ENCODE data around the gene C2orf68.
A peak's percentile ranks its signal among the peaks of the same experiment; 100 is the strongest.

The C2orf68 gene

DNA sequence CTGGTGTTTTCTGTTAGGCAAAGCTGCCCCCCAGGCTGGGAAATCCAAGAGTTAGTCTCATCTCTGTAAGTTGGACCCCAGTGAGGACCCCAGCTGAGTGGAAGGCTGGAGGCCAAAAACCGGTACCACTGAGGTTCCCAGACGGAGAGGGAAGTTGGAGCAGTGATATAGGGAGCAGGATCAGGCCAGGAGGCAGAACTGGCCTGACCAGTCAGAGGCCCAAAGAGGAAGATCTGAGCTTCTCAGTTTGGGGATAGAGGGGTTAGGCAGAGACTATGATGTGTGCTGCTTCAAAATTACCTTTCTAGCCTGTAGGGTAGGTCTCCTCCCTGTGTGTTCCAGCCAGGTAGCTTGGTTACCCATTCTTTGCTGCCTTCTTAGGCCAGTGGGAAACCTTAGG, 20.9 kb downstream of the C2orf68 start:
- peaks cover 18% of the 10 kb centered on the region for H3K36me3 Mint-ChIP-seq (ENCODE audit: insufficient read depth)
- ATAC-seq (replicated peaks) (no peak), DNase-seq (no peak)
- no peaks in the 10 kb centered on the region for H3K27me3 Mint-ChIP-seq
- no peak overlapping the region for H3K27ac Mint-ChIP-seq
- H3K4me3 Mint-ChIP-seq, result no peak overlapping the region
- no peaks in the 10 kb centered on the region for H3K9me3 Mint-ChIP-seq
- H3K4me1 Mint-ChIP-seq (ENCODE audit: low read depth in 2 of 2), result peaks cover 28 to 44% of the 10 kb centered on the region in 2 donors

DNA sequence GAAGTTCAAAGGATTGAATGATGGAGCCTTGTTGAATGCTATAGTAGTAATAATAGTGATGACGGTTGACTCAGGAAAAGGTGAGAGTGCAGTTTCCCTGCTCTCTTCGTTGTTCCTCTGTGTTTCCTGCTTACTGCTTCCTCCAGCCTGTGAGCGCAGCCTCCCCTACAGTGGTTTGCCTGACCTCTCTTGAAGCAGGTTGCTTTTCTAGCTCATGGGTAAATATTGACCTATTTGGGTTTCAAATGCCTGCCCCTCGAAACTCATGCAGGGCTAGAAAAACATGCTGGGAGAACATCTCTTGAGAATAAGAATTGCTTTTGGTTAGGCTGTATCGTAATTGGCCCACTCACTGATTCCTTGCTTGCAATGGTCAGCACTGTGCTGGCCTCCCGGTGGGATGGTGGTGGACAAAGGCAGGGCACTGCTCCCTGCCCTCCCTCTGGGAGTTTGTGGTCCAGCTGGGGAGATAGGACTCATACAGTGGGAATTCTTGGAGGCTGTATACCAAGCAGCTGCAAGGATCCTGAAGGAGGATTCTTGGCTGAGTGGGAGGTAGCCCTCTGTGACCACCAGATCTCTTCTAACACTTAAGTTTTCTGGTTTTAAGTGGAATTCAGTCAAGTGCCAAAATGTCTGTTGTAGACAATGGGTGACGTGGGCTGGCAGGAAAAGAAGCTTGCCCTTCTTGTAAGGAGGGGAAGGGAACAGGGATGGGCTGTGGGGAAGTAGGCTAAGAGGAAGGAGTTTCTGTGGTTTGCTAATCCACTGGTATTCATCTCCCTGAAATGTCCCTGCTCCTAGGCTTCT, 21.7 kb downstream of the C2orf68 start:
- DNase-seq (no peak), ATAC-seq (replicated peaks) (no peak)
- Mint-ChIP-seq H3K27ac (peak overlapping the region in 1 of 2 donors; percentile 81), H3K4me1 (ENCODE audit: low read depth in 2 of 2) (peaks cover 28 to 45% of the 10 kb centered on the region in 2 donors), H3K36me3 (ENCODE audit: insufficient read depth) (peaks cover 10% of the 10 kb centered on the region), H3K9me3 (no peaks in the 10 kb centered on the region), H3K27me3 (no peaks in the 10 kb centered on the region), H3K4me3 (no peak overlapping the region)

DNA sequence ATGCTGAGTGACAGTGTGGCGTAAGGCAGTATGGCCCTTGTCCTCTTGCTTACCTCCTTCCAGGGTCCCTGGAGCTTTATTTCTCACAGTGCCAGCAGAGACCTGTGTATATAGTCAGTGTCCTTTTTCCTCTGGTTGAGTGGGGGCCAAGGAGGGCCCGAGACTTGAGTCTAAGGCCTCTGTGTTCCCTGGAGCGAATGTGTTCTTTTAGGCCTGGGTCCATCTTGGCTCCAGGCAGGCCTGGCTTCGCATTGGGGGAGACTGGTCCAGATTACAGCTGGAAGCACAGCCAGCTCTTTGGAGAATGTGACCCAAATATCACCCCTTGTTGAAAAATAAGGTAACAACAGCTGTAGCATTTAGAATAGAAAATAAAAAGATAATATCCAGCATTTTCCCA, 22.7 kb downstream of the C2orf68 start:
- no peak overlapping the region for H3K4me3 Mint-ChIP-seq
- DNase-seq (no peak), ATAC-seq (replicated peaks) (no peak)
- peaks cover 6% of the 10 kb centered on the region for H3K36me3 Mint-ChIP-seq (ENCODE audit: insufficient read depth)
- peaks cover 23 to 42% of the 10 kb centered on the region in 2 donors for H3K4me1 Mint-ChIP-seq (ENCODE audit: low read depth in 2 of 2)
- H3K27me3 Mint-ChIP-seq, result no peaks in the 10 kb centered on the region
- H3K9me3 Mint-ChIP-seq, result no peaks in the 10 kb centered on the region
- H3K27ac Mint-ChIP-seq, result peak overlapping the region in 1 of 2 donors; percentile 10

DNA sequence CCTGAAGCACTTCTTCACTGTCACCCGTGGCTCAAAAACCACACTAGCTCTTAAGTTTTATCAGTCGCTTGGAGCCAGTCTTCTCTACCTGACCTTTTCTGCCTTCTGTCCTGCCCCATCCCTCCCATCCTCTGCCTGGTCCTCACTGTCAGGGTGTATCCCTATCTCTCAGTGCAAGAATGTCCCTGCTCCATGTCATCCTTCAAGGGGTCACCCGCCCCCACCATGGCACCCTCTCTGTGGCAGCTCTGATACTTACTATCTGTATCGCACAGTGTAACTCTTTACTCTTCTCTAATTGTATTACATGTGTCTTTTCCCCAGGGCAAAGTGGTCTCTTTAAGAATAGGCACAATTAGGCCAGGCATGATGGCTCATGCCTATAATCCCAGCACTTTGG, 23.2 kb downstream of the C2orf68 start:
- no peak overlapping the region for H3K4me3 Mint-ChIP-seq
- no peaks in the 10 kb centered on the region for H3K9me3 Mint-ChIP-seq
- DNase-seq (no peak), ATAC-seq (replicated peaks) (no peak)
- peaks cover 6% of the 10 kb centered on the region for H3K36me3 Mint-ChIP-seq (ENCODE audit: insufficient read depth)
- peak overlapping the region; percentile 13 to 70 for H3K27ac Mint-ChIP-seq
- peaks cover 21 to 39% of the 10 kb centered on the region in 2 donors for H3K4me1 Mint-ChIP-seq (ENCODE audit: low read depth in 2 of 2)
- no peaks in the 10 kb centered on the region for H3K27me3 Mint-ChIP-seq

DNA sequence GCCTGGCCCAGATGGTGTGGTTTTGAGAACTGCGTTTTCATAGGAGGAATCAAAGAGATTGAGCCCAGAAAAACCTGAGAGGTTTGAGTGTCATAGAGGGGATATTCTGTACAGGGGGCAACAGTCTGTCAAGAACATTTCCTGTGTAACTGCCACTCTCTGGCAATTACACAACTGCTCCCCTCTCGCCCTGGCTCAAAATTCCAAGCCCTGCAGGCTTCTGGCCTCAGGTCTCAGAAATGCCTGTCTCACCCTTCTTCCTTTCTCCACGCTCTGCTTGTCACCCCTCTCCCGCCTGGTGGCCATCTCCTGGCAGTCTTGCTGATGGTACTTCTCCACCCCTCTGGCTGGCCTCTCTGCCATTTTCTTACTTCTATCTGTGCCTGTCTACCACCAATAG, 23.6 kb downstream of the C2orf68 start:
- peaks cover 6% of the 10 kb centered on the region for H3K36me3 Mint-ChIP-seq (ENCODE audit: insufficient read depth)
- no peaks in the 10 kb centered on the region for H3K9me3 Mint-ChIP-seq
- no peaks in the 10 kb centered on the region for H3K27me3 Mint-ChIP-seq
- no peak for DNase-seq
- H3K4me3 Mint-ChIP-seq, result no peak overlapping the region
- peaks cover 25 to 40% of the 10 kb centered on the region in 2 donors for H3K4me1 Mint-ChIP-seq (ENCODE audit: low read depth in 2 of 2)
- H3K27ac Mint-ChIP-seq, result peak overlapping the region; percentile 13 to 70
- ATAC-seq (replicated peaks), result no peak

DNA sequence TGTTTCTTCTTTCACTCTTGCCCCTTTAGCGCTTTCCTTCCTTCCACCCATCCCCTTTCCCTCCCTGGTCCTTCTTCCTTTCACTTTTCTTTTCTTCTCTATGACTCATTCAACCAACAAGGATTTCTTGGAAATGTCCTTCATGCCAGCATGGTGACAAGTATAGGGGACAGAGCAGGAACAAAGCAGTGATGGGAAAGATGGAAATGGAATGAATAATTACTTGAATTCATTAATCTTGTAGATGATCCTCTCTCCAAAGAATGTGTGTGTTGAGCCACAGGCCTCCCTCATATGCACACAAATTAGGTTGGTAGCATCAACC, 26.1 kb downstream of the C2orf68 start:
- Mint-ChIP-seq H3K27me3 (no peaks in the 10 kb centered on the region), H3K4me1 (ENCODE audit: low read depth in 2 of 2) (peaks cover 31 to 41% of the 10 kb centered on the region in 2 donors), H3K4me3 (peak overlapping the region; percentile 78 to 85), H3K27ac (peak overlapping the region; percentile 89 to 90), H3K9me3 (no peaks in the 10 kb centered on the region), H3K36me3 (ENCODE audit: insufficient read depth) (peaks cover 6% of the 10 kb centered on the region)
- DNase-seq (no peak), ATAC-seq (replicated peaks) (no peak)

DNA sequence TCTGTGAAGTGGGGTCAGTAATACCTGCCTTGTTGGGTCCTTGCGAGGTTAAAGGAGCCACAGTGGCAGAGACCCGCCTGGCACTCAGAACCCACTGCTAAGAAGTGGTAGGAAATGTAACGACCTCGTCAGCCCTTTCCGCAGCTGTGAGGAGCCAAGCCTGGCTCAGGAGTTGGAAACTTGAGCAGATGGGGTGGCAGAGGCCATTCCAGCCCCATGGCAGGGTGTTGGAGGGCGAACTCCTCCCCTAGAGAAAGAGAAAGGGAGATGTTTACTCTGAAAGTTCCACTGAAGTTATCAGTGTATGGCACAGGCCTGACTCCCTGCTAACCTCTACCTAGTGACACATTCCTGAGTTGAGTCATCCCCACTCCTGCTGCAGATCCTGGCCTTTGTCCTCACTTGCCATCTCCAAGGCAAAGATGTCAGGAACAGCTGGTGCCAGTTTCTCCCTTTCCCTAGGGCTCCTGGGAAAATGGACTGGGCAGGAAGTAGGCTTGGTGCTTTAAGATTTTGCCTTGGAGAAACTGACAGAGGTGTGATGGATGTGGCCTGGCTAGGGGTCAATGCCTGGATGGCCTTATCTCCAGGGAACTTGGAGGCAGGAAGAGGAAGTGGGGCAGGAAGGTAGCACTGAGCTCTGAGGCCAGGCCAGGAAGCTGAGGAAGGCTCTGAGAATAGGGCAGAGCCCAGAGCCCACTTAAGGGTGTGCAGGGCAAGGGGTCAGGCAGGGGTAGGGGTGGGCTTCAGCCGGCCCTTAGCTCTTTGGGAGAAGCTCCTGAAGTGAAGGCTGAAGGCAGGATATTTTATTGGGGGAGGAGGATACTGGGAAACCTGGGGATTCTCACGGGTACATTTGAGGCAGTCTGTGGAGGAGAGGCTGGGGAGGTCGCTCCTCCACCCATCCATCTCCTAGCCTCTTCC, 26.7 kb downstream of the C2orf68 start:
- Mint-ChIP-seq H3K27me3 (no peaks in the 10 kb centered on the region), H3K27ac (peak overlapping the region; percentile 89 to 90), H3K4me3 (peak overlapping the region; percentile 78 to 85), H3K9me3 (no peaks in the 10 kb centered on the region), H3K36me3 (ENCODE audit: insufficient read depth) (peaks cover 4% of the 10 kb centered on the region), H3K4me1 (ENCODE audit: low read depth in 2 of 2) (peaks cover 33 to 40% of the 10 kb centered on the region in 2 donors)
- peak; percentile 50 for ATAC-seq (replicated peaks)
- DNase-seq, result peak in 1 of 3 experiments; percentile 18

DNA sequence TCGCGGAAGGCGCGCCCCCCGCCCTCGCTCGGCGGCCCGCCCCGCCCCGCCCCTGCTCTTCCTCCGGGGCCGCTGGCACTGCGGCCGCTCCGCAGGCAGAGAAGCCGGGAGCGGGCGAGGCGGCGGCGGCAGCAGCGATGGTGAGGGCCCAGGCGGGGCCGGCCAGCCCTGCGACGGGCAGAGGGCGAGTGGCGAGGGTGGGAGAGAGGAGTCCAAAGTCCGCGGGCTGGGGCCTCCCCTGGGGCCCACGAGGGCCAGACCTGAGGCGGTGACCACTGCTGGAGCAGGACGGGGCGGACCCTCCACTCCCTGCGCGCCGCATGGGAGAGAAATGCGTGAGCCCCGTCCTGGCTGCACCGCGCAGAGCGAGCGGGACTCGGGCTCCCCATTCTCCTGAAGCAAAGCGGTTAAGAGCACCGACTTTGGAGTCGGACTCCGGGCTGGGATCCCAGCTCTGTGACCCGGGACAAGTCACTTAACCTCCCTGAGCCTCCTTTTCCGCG, 27.5 kb downstream of the C2orf68 start, which contains the start of gene VAMP5:
VAMP5 (plus strand) TSS at position 78 of the 503 bp plus-strand sequence; CDS start at position 138, 60 bp downstream.
- H3K4me1 Mint-ChIP-seq (ENCODE audit: low read depth in 2 of 2), result peaks cover 39 to 43% of the 10 kb centered on the region in 2 donors
- peaks cover 8% of the 10 kb centered on the region for H3K36me3 Mint-ChIP-seq (ENCODE audit: insufficient read depth)
- peak within 1 kb of the TSS; percentile 78 to 85 for H3K4me3 Mint-ChIP-seq
- no peaks in the 10 kb centered on the region for H3K27me3 Mint-ChIP-seq
- peak; percentile 69 for ATAC-seq (replicated peaks)
- no peaks in the 10 kb centered on the region for H3K9me3 Mint-ChIP-seq
- peak within 1 kb of the TSS; percentile 89 to 90 for H3K27ac Mint-ChIP-seq
- peak in 1 of 3 experiments; percentile 15 for DNase-seq

DNA sequence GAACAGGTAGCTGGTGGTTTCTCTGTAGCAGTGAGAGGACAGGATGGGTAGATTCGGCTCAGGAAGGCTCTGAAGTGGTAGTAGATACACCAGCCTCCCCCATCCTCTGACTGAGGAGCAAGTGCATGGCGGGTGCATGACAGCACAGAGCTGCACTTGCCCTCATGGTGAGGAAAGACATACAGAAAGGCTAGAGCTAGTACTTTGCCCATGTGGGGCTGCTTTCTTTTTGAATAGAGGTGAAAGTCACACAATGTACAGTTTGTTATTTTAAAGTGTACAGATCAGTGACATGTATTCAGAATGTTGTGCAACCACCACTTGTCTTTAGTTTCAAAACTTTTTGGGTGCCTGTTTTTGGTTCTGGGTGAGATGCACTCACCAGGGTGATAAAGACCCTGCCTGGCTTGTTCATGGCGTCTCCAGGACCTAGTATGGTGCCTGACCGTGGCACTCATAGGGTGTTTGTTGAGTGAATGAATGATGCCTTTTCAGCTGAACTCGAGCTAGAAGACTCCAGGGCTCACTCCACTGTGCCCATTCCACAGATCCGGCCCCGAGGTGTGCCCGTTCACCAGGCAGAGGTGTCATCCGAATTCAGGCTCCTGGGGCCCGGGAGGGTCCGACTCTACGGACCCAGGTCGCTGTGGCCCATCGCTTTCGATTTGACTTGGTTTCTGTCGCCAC, 28.1 kb downstream of the C2orf68 start:
- Mint-ChIP-seq H3K9me3 (no peaks in the 10 kb centered on the region), H3K36me3 (ENCODE audit: insufficient read depth) (peaks cover 11% of the 10 kb centered on the region), H3K27ac (peak overlapping the region; percentile 86 to 89), H3K4me3 (peak overlapping the region; percentile 78 to 85), H3K4me1 (ENCODE audit: low read depth in 2 of 2) (peaks cover 42 to 48% of the 10 kb centered on the region in 2 donors), H3K27me3 (no peaks in the 10 kb centered on the region)
- peak; percentile 44 for ATAC-seq (replicated peaks)
- DNase-seq, result peak in 1 of 3 experiments; percentile 23

DNA sequence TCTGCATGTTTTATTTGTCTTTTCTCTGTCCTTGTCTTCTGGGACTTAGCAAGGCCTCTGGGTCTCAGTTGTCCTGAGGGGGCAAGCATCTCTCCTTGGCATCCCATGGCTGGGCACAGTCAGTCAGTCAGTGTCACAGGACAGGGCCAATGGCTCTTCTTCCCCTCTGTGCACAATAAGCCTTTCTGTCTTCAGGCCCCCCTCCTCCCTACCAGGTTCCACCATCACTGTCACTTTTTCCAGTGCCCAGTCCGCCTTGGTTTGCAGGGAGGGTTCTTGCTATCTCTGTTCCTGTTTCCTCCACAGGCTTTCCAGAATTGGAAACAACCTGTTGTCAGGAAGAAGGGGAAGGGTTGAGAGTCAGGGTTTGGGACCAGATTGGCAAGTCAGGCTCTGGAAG, 29.4 kb downstream of the C2orf68 start:
- ATAC-seq (replicated peaks) (no peak), DNase-seq (no peak)
- Mint-ChIP-seq H3K27me3 (no peaks in the 10 kb centered on the region), H3K4me3 (no peak overlapping the region), H3K9me3 (no peaks in the 10 kb centered on the region), H3K4me1 (ENCODE audit: low read depth in 2 of 2) (peaks cover 49 to 54% of the 10 kb centered on the region in 2 donors), H3K27ac (peak overlapping the region in 1 of 2 donors; percentile 86), H3K36me3 (ENCODE audit: insufficient read depth) (peaks cover 15% of the 10 kb centered on the region)

DNA sequence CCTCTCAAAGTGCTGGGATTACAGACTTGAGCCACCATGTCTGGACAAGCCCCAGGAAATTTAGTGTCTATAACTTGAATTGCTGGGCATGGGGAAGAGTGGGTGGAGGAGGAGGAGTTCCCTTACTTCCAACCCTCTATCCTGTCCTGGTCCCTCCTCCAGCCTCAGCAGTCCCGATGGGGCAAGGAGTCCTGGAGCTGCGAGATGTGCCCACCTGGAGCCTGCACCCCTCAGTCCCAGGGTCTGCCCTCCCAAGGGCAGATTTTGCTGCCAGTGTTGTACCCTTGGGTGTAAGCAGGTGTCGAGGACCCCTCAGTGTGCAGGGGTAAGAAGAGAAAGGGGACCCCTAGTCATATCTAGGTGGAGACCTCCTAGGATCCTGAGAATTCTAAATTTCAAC, 31.7 kb downstream of the C2orf68 start:
- peaks cover 15% of the 10 kb centered on the region for H3K36me3 Mint-ChIP-seq (ENCODE audit: insufficient read depth)
- no peaks in the 10 kb centered on the region for H3K9me3 Mint-ChIP-seq
- H3K27ac Mint-ChIP-seq, result peak overlapping the region; percentile 16 to 51
- ATAC-seq (replicated peaks) (no peak), DNase-seq (no peak)
- H3K4me1 Mint-ChIP-seq (ENCODE audit: low read depth in 2 of 2), result peaks cover 43 to 46% of the 10 kb centered on the region in 2 donors
- H3K27me3 Mint-ChIP-seq, result no peaks in the 10 kb centered on the region
- H3K4me3 Mint-ChIP-seq, result peak overlapping the region in 1 of 2 donors; percentile 42

DNA sequence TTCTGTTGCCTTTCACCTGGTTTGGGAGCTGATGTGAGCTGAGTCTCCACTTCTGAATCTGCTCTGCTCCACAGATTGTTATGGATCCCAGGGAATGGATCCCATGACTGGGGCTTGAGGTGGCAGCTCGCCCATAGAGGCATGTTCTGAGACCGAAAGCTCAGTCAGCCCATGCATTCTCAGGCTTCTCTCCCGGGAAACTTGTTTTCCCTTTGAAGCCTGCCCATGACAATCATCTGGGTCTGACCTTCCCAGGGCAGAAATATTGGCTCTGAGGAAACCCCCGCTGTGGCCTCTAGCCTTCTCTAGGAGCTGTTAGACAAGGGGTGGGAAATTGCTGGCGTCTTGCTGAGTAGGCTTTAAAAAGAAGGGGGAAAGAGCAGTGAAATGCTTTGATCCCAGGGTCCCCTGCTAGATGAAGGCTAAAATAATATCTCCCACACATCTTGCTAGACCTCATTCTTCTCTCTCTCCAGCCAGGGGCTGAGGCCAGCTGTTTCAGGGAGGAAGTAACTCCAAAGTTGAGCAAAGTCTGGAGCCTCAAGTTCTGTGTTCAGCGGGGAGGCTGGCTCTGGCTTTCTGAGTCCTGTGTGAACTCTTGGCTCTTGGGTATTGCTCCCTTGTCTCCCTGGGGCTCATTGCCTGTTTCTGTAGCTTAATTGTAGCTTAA, 32.5 kb downstream of the C2orf68 start:
- Mint-ChIP-seq H3K9me3 (no peaks in the 10 kb centered on the region), H3K27me3 (no peaks in the 10 kb centered on the region), H3K27ac (peak overlapping the region in 1 of 2 donors; percentile 96), H3K4me3 (peak overlapping the region; percentile 96 to 97), H3K36me3 (ENCODE audit: insufficient read depth) (peaks cover 15% of the 10 kb centered on the region), H3K4me1 (ENCODE audit: low read depth in 2 of 2) (peaks cover 38 to 40% of the 10 kb centered on the region in 2 donors)
- DNase-seq, result no peak
- ATAC-seq (replicated peaks), result no peak

All from effector memory CD8-positive, alpha-beta T cell (primary cell).